Measurements from ENCODE around the gene ZFAND3. TPM values are rescaled to one million over a fixed set of nuclear protein-coding genes. Genes with fewer than 3 reads are reported as not detected.

Gene ZFAND3
- total RNA-seq, 1 experiment from 2014 or later, result 75.0 TPM

DNA sequence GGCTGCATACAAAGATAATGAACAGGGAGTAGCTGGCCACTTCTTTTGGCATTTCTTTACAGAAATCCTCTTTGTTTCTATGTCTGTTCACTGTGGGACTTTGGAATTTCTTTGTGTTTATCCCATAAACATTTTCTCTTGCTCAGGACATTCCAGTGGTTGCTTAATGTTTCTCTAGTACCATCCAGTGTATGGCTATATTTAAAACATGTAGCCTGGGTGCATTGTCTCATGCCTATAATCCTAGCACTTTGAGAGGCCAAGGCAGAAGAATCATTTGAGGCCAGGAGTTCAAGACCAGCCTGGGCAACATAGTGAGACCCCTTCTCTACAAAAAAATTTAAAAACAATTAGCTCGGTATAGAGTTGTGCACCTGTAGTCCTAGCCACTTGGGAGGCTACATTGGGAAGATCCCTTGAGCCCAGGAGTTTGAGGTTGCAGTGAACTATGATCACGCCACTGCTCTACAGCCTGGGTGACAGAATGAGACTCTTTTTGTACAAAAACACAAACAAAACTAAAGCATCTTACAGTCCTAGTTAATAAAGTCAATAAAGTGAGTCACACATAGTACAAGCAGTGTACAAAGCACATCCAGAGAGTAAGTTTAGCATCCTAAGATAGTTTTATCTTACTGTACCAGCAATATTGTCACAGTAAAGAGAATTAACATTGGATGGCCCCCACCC is 63.3 kb downstream of the ZFAND3 start:
- Mint-ChIP-seq H3K9me3 (ENCODE audit: low read depth, unreplicated experiment) (no peaks in the 10 kb centered on the region), H3K27me3 (ENCODE audit: unreplicated experiment) (no peaks in the 10 kb centered on the region), H3K4me1 (ENCODE audit: low read depth, unreplicated experiment) (peaks cover 32% of the 10 kb centered on the region), H3K4me3 (ENCODE audit: low read depth, unreplicated experiment) (no peak overlapping the region), H3K27ac (ENCODE audit: unreplicated experiment) (no peak overlapping the region), H3K36me3 (ENCODE audit: insufficient read depth, unreplicated experiment) (no peaks in the 10 kb centered on the region)
- no TSS peak for BruUV-seq (replicated peaks)
- CTCF ChIA-PET, result interaction anchor here (0.6 kb wide), 1 partner anchor 497 kb away, joined by 4 read pairs; no protein-coding TSS in a partner anchor
- DNase-seq, result no peak
- TF ChIP-seq, protein P1, sequence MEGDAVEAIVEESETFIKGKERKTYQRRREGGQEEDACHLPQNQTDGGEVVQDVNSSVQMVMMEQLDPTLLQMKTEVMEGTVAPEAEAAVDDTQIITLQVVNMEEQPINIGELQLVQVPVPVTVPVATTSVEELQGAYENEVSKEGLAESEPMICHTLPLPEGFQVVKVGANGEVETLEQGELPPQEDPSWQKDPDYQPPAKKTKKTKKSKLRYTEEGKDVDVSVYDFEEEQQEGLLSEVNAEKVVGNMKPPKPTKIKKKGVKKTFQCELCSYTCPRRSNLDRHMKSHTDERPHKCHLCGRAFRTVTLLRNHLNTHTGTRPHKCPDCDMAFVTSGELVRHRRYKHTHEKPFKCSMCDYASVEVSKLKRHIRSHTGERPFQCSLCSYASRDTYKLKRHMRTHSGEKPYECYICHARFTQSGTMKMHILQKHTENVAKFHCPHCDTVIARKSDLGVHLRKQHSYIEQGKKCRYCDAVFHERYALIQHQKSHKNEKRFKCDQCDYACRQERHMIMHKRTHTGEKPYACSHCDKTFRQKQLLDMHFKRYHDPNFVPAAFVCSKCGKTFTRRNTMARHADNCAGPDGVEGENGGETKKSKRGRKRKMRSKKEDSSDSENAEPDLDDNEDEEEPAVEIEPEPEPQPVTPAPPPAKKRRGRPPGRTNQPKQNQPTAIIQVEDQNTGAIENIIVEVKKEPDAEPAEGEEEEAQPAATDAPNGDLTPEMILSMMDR (IDR thresholded peaks at IDR 0.05; ENCODE audit: unreplicated experiment), result no peak
- intact Hi-C loops (cut with micrococcal nuclease; ENCODE audit: unreplicated experiment), result no loop called here

DNA sequence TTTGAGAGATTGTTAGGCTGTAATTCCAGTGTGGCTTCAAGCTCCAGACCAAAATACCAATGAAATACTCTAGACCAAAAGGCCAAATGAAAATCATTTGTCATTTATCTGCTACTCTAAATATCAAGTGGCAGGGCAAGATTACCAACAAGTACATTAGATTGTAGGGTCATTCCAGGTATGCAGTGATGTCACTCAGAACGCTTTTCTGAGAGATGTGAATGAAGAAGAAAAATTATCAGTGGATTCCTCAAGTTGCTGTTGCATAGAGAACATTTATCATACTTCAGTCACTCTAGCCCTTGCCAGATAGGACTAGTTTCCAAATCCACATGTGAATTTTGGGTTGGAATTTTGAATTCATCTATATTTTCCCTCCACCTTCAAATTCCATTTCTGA is 65.0 kb downstream of the ZFAND3 start:
- BruUV-seq (replicated peaks), result no TSS peak
- no peaks in the 10 kb centered on the region for H3K9me3 Mint-ChIP-seq (ENCODE audit: low read depth, unreplicated experiment)
- TF ChIP-seq, protein P1 (IDR thresholded peaks at IDR 0.05; ENCODE audit: unreplicated experiment), result no peak
- intact Hi-C loops (cut with micrococcal nuclease; ENCODE audit: unreplicated experiment), result no loop called here
- no peak overlapping the region for H3K4me3 Mint-ChIP-seq (ENCODE audit: low read depth, unreplicated experiment)
- no peak overlapping the region for H3K27ac Mint-ChIP-seq (ENCODE audit: unreplicated experiment)
- peaks cover 23% of the 10 kb centered on the region for H3K4me1 Mint-ChIP-seq (ENCODE audit: low read depth, unreplicated experiment)
- no peaks in the 10 kb centered on the region for H3K27me3 Mint-ChIP-seq (ENCODE audit: unreplicated experiment)
- H3K36me3 Mint-ChIP-seq (ENCODE audit: insufficient read depth, unreplicated experiment), result no peaks in the 10 kb centered on the region
- CTCF ChIA-PET, result interaction anchor here (0.6 kb wide), 2 partner anchors 105 to 267 kb away, joined by 4 to 5 read pairs; no protein-coding TSS in a partner anchor
- no peak for DNase-seq

DNA sequence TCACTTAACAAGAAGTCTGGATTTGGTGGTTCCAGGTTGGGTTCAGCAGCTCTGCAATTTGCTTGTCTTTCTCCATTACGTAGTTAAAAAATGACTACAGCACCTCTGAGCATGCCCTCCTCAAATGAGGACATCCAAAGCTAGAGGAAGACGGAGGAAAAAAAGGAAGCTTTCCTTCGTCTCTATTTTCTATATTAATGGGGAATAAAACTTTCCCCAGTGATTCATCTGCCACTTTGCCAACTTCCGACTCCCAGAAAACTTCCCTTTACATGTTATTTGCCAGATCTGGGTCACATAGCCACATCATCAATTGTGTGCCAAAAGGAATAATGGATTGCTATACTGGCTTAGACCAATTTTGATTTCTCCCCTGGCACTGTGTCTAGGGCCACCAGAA is 69.5 kb downstream of the ZFAND3 start:
- peaks cover 8% of the 10 kb centered on the region for H3K4me1 Mint-ChIP-seq (ENCODE audit: low read depth, unreplicated experiment)
- H3K36me3 Mint-ChIP-seq (ENCODE audit: insufficient read depth, unreplicated experiment), result no peaks in the 10 kb centered on the region
- no peak overlapping the region for H3K4me3 Mint-ChIP-seq (ENCODE audit: low read depth, unreplicated experiment)
- no peak overlapping the region for H3K27ac Mint-ChIP-seq (ENCODE audit: unreplicated experiment)
- CTCF ChIA-PET, result interaction anchor here (1.3 kb wide), 1 partner anchor 98 kb away, joined by 3 read pairs; no protein-coding TSS in a partner anchor
- H3K9me3 Mint-ChIP-seq (ENCODE audit: low read depth, unreplicated experiment), result no peaks in the 10 kb centered on the region
- intact Hi-C loops (cut with micrococcal nuclease; ENCODE audit: unreplicated experiment), result no loop called here
- DNase-seq, result no peak
- TF ChIP-seq, protein P1 (IDR thresholded peaks at IDR 0.05; ENCODE audit: unreplicated experiment), result no peak
- H3K27me3 Mint-ChIP-seq (ENCODE audit: unreplicated experiment), result no peaks in the 10 kb centered on the region
- no TSS peak for BruUV-seq (replicated peaks)

DNA sequence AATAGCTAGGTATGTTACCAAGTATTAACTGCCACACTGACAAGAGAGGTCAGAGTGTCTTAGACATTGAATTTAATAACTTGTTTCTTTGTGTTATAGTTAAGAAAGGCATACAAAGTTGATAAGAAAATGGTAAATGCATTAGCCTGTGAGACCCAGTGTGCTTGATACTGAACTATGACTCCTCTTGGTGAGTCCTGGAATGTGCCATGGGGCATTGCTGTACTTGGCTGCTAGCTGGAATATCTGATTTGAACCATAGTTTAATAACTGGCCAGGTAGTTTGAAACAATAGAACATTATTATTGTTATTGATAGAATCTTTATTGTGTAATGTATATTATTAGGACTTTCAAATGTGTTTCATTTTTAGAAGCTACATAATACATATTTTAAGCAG is 70.0 kb downstream of the ZFAND3 start:
- peaks cover 8% of the 10 kb centered on the region for H3K4me1 Mint-ChIP-seq (ENCODE audit: low read depth, unreplicated experiment)
- H3K4me3 Mint-ChIP-seq (ENCODE audit: low read depth, unreplicated experiment), result no peak overlapping the region
- CTCF ChIA-PET, result interaction anchor here (1.3 kb wide), 1 partner anchor 98 kb away, joined by 3 read pairs; no protein-coding TSS in a partner anchor

More for the DNA sequence above, 70.0 kb downstream of the ZFAND3 start:
- intact Hi-C loops (cut with micrococcal nuclease; ENCODE audit: unreplicated experiment), result no loop called here
- TF ChIP-seq, protein P1 (IDR thresholded peaks at IDR 0.05; ENCODE audit: unreplicated experiment), result no peak
- DNase-seq, result no peak
- H3K27ac Mint-ChIP-seq (ENCODE audit: unreplicated experiment), result no peak overlapping the region
- no peaks in the 10 kb centered on the region for H3K36me3 Mint-ChIP-seq (ENCODE audit: insufficient read depth, unreplicated experiment)
- no peaks in the 10 kb centered on the region for H3K27me3 Mint-ChIP-seq (ENCODE audit: unreplicated experiment)
- no TSS peak for BruUV-seq (replicated peaks)
- H3K9me3 Mint-ChIP-seq (ENCODE audit: low read depth, unreplicated experiment), result no peaks in the 10 kb centered on the region

Data from Calu3 (cell line).